Measurements from ENCODE around the gene NDEL1.

- no peak for TF ChIP-seq CTCF (IDR thresholded peaks at IDR 0.05; ENCODE audit: insufficient read depth, low read length, poor library complexity, severe bottlenecking)
- TF ChIP-seq EZH2phosphoT487 (conservative IDR thresholded peaks at IDR 0.05; ENCODE audit: low read length) = no peak
Measured at GRCh38 chr17:8500609-8501008, 64.9 kb downstream of the NDEL1 start.

All from SU-DHL-6 (cell line).